Fibroblast of villous mesenchyme (primary cell): Measurements from ENCODE around the gene SYNE3. TPM values are rescaled to one million over a fixed set of nuclear protein-coding genes. Genes with fewer than 3 reads are reported as not detected.
A peak's percentile ranks its signal among the peaks of the same experiment; 100 is the strongest.

Experiments
- DNase-seq: peaks from one replicate; pipeline ENCODE4 v3.0.0-alpha.2; 2010; ENCODE audit warnings: low read depth
- H3K4me3 ChIP-seq: 2 replicates; pipeline ENCODE4 v1.5.1; 2011; ENCODE audit warnings: low read depth, mild to moderate bottlenecking, low read length
- CTCF ChIP-seq: IDR thresholded peaks from 2 replicates; pipeline ENCODE4 v1.5.1; 2012; ENCODE audit warnings: low read depth, mild to moderate bottlenecking, low read length; ENCODE audit not compliant: insufficient read depth
- total RNA-seq: library from RNA; depleted of rRNA; stranded (reverse); fragments of >200 nt; gene quantifications from 2 replicates; pipeline ENCODE4 v1.2.3, GENCODE V29; 2012

SYNE3 gene
- total RNA-seq, 1 donor = 6.5 TPM

GRCh38 chr14:95535226-95536021 lies 19.0 kb upstream of the SYNE3 start:
- TF ChIP-seq CTCF = no peak
- peak overlapping the region; percentile 71 for H3K4me3 ChIP-seq
- no peak for DNase-seq

DNA sequence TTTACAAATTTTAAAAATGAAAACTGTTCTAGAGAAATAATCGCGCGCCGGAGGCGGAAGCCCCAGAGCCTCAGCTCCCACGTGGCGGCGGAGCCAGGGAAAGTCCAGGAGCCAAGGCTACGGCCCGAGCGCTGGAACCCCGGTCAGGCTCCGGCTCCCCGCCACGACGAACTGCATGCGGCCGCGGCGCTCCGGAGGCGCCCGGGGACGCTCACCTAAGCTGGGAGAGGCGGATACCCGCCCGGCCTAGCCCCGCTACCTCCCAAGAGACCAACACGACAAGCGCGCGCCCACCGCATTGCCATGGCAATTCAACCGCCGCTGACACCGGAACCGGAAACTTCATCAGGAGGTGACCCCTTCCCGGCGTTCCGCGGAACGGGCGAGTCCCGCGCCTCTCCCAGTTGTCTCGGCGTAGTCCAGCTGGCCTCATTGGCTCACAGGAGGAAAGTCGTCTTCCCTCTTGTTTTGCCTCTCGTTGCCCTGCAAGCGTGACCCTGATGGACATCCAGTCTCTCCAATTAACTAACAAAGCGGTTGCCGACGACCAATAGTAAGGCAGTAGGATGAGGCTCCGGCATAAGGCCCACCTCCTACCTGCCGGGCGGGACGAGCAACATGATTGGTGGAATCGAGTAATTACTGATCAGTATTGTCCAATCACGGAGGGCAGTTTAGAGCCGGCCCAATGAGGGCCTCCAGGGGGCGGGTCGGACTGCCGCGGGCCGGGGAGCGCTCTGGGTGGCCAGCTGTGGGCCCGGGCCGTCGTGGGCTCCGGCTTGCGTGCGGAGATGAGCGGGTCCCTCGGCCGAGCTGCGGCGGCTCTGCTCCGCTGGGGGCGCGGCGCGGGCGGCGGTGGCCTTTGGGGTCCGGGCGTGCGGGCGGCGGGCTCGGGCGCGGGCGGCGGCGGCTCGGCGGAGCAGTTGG lies 18.1 kb upstream of the SYNE3 start, which contains the start of gene GLRX5:
GLRX5 (plus strand) TSS at position 752 of the 927 bp plus-strand sequence; CDS start at position 792, 40 bp downstream.
- no peak for TF ChIP-seq CTCF
- H3K4me3 ChIP-seq = peak within 1 kb of the TSS; percentile 85
- peak; percentile 100 for DNase-seq

DNA sequence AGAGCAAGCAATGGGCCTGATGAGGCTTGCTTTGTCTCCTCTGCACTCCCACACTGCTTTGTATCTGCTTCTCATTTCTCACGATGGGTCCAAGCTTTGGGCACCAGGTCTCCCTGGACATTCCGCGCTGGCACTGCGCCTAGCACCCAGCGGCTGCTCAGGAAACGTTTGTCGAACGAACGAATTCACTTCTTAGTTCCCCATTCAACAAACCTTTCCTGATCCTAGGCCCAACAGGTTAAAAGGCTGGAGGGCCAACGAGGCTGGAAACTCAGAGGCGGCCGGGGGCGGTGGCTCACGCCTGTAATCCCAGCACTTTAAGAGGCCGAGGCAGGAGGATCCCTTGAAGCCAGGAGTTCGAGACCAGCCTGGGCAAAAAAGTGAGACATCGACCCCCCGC lies 17.4 kb upstream of the SYNE3 start:
- TF ChIP-seq CTCF = no peak
- no peak for DNase-seq
- H3K4me3 ChIP-seq = peak overlapping the region; percentile 85

GRCh38 chr14:95533391-95533821 lies 17.0 kb upstream of the SYNE3 start:
- H3K4me3 ChIP-seq = peak overlapping the region; percentile 85
- TF ChIP-seq CTCF = no peak
- peak; percentile 69 for DNase-seq

GRCh38 chr14:95531969-95532368 lies 15.5 kb upstream of the SYNE3 start:
- DNase-seq = no peak
- H3K4me3 ChIP-seq = peak overlapping the region; percentile 85

More at GRCh38 chr14:95531969-95532368, 15.5 kb upstream of the SYNE3 start:
- no peak for TF ChIP-seq CTCF
